Thyroid gland (tissue), 4 donors: ENCODE data around the gene JCHAIN. TPM values are rescaled to one million over a fixed set of nuclear protein-coding genes. Genes with fewer than 3 reads are reported as not detected.
A peak's percentile ranks its signal among the peaks of the same experiment; 100 is the strongest.
"Not testable (repeated sequence)": the region's sequence is repeated elsewhere in the genome, so short reads cannot be mapped to it uniquely, and the experiment has no call there.

ENCODE experiments used
- DNase-seq, 2 donors: peaks; one replicate each; pipeline ENCODE4 v3.0.0-alpha.2; 2019
- H3K27ac ChIP-seq, 3 donors: fragments of 200-600 bp; sonication (generic); 1 replicate in 2 of 3; 2 replicates in 1 of 3; pipeline ENCODE4 v1.5.1; 2016 to 2019; ENCODE audit warnings: mild to moderate bottlenecking in 1 of 3, moderate library complexity in 1 of 3
- H3K27me3 ChIP-seq: fragments of 200-600 bp; sonication (generic); one replicate; pipeline ENCODE4 v1.5.1; 2019
- H3K36me3 ChIP-seq, 2 donors: fragments of 200-600 bp; sonication (generic); one replicate each; pipeline ENCODE4 v1.5.1; 2016 to 2019
- H3K4me1 ChIP-seq, 2 donors: fragments of 200-600 bp; sonication (generic); one replicate each; pipeline ENCODE4 v1.5.1; 2017 to 2019
- H3K4me3 ChIP-seq, 3 donors: fragments of 200-600 bp; sonication (generic); replicated peaks in 1 of 3; 1 replicate in 2 of 3; 2 replicates in 1 of 3; pipeline ENCODE4 v1.5.1; 2016; ENCODE audit warnings: mild to moderate bottlenecking in 1 of 3
- H3K9me3 ChIP-seq: fragments of 200-600 bp; sonication (generic); one replicate; pipeline ENCODE4 v1.5.1; 2017
- POLR2A ChIP-seq, 2 donors: fragments of 450-650 bp; IDR thresholded peaks; one replicate each; pipeline ENCODE4 v1.6.1; 2017; ENCODE audit warnings: antibody characterized with exemption in 2 of 2, mild to moderate bottlenecking in 2 of 2, moderate library complexity in 1 of 2
- WGBS, 2 donors: methylation state at CpG; one replicate each; pipeline ENCODE4 v1.1.5; 2017; 5-methylcytosine and 5-hydroxymethylcytosine counted together
- intact Hi-C: fragments of 100-400 bp; cut with DNase I; formaldehyde crosslinking; loops from one replicate; pipeline ENCODE4 v1.15.1; 2023
- total RNA-seq, 4 donors: library from RNA; depleted of rRNA; stranded (reverse); fragments of >200 nt; gene quantifications; one replicate each; pipeline ENCODE4 v1.2.3, GENCODE V29; 2016
- TF ChIP-seq, protein P1 (sequence below), 6 experiments: fragments of 200-600 bp in 3 of 6; fragments of 450-650 bp in 3 of 6; sonication (generic) in 3 of 6; IDR thresholded peaks; one replicate each; pipeline ENCODE4 v1.5.1; 2016 to 2019; ENCODE audit warnings: antibody characterized with exemption in 6 of 6, mild to moderate bottlenecking in 2 of 6, inconsistent platforms in 1 of 6, moderate library complexity in 1 of 6

The JCHAIN gene
- total RNA-seq, 4 donors from 2014 or later = 0.67 to 154 (median 3.7) TPM; not detected in 1

DNA sequence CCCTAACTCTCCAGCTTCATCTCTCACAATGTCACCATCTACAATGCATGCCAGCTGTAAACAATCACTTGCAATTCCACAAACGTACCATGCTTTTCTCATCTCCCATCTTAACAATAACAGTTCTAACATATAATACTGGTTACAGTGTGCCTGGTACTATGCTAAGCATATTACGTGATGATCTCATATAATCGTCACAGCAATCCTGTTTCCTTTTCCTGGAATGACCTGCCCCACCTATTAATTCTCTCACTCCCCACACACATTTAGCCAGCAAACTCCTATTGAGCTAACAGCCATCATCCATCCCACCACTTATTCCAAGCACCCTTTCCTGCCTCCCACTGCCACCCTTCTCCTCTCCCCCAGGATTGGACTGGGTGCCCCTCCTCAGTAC lies 7.9 kb downstream of the JCHAIN start:
- Histone ChIP-seq H3K4me1 (no peaks in the 10 kb centered on the region), H3K36me3 (no peaks in the 10 kb centered on the region), H3K9me3 (no peaks in the 10 kb centered on the region), H3K27me3 (no peaks in the 10 kb centered on the region), H3K27ac (no peak overlapping the region), H3K4me3 (no peak overlapping the region)
- intact Hi-C loops = no loop called here
- 72 to 74% methylated on average over 3 of the region's 3 CpGs for WGBS, 2 donors
- no peak for DNase-seq
- no peak for TF ChIP-seq POLR2A (IDR thresholded peaks at IDR 0.05)
- TF ChIP-seq, protein P1, sequence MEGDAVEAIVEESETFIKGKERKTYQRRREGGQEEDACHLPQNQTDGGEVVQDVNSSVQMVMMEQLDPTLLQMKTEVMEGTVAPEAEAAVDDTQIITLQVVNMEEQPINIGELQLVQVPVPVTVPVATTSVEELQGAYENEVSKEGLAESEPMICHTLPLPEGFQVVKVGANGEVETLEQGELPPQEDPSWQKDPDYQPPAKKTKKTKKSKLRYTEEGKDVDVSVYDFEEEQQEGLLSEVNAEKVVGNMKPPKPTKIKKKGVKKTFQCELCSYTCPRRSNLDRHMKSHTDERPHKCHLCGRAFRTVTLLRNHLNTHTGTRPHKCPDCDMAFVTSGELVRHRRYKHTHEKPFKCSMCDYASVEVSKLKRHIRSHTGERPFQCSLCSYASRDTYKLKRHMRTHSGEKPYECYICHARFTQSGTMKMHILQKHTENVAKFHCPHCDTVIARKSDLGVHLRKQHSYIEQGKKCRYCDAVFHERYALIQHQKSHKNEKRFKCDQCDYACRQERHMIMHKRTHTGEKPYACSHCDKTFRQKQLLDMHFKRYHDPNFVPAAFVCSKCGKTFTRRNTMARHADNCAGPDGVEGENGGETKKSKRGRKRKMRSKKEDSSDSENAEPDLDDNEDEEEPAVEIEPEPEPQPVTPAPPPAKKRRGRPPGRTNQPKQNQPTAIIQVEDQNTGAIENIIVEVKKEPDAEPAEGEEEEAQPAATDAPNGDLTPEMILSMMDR (IDR thresholded peaks at IDR 0.05) = no peak

DNA sequence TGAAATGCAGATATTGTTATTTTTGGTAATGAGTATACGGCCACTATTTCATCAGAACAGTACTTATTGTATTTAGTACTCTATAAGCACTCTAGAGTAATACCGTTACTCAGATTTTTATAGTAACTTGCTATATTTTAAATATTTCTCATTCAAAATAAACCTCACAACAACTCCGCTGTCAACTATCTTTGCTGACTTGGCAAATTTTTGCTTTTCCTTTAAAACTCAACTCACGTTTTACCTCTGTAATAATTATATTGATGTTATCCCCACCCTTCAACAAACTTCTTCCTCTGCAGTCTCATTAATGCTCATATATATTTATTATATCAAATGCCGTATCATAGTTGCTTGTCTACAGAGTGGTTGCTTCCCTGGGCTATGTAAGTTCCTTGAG lies 9.0 kb downstream of the JCHAIN start:
- no peaks in the 10 kb centered on the region for H3K9me3 ChIP-seq
- TF ChIP-seq, protein P1 (IDR thresholded peaks at IDR 0.05) = no peak
- no peak for TF ChIP-seq POLR2A (IDR thresholded peaks at IDR 0.05)
- intact Hi-C loops = no loop called here
- DNase-seq = no peak
- H3K27me3 ChIP-seq = no peaks in the 10 kb centered on the region
- 84% methylated on average over 5 of the region's 5 CpGs for WGBS, 2 donors
- no peaks in the 10 kb centered on the region for H3K36me3 ChIP-seq
- H3K4me1 ChIP-seq = no peaks in the 10 kb centered on the region
- H3K27ac ChIP-seq = no peak overlapping the region
- H3K4me3 ChIP-seq = no peak overlapping the region

DNA sequence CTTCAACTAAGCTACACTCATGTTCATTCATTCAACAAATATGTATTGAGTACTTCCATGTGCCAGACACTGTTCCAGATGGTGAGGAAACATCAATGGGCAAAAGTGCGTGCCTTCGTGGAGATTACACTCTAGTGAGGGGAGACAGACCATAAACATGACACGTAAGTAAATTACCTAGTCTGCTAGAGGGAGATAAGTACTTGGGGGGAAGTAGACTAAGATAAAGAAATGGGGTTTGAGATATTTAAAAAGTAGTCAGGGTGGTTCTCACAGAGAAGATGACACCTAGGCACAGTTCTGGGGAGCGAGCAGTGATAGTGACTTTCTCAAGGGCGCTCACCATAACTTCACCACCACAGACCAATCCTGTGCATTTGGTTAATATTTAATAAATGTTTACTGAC lies 11.7 kb downstream of the JCHAIN start:
- no peak for DNase-seq
- H3K27ac ChIP-seq = no peak overlapping the region
- intact Hi-C loops = loop anchor here (5.0 kb wide), 1 partner anchor 353 kb away; no protein-coding TSS in a partner anchor
- no peaks in the 10 kb centered on the region for H3K27me3 ChIP-seq
- TF ChIP-seq, protein P1 (IDR thresholded peaks at IDR 0.05) = no peak
- no peak for TF ChIP-seq POLR2A (IDR thresholded peaks at IDR 0.05)
- H3K4me3 ChIP-seq = no peak overlapping the region
- H3K4me1 ChIP-seq = no peaks in the 10 kb centered on the region
- WGBS, 2 donors = 78 to 83% methylated on average over 5 of the region's 5 CpGs
- no peaks in the 10 kb centered on the region for H3K36me3 ChIP-seq
- H3K9me3 ChIP-seq = no peaks in the 10 kb centered on the region

DNA sequence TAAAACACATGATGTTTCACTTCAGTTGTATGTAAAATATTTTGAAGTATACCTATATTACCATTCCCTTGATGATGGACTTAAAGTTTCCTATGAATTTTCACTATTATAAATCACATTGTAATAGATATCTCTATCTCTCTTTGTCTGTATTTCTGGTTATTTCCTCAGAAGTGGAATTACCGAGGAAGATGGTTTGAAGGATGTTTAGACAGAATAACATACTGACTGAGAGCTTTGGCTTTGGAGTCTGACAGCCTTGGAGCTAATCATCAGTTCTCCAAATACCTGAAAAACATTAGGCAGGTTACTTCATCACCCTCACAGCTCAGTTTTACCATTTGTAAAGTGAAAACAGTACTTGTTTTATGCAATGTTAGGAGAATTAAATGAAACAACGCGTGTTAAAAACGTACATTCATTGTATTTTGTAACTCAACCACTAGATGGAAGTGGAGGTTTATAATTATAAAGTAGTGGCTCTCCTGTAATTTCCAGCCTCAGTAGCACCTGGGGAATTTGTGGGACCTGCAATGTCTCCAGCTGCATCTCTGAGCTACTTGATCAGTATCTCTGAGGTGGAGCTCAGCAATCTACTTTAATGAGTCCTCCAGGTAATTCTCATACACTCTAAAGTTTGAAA lies 14.3 kb downstream of the JCHAIN start:
- H3K27ac ChIP-seq = no peak overlapping the region
- no peaks in the 10 kb centered on the region for H3K36me3 ChIP-seq
- no peak for DNase-seq
- H3K9me3 ChIP-seq = no peaks in the 10 kb centered on the region
- intact Hi-C loops = loop anchor here (5.0 kb wide), 1 partner anchor 355 kb away; no protein-coding TSS in a partner anchor
- 6 to 7% methylated on average over 4 of the region's 4 CpGs for WGBS, 2 donors
- TF ChIP-seq POLR2A (IDR thresholded peaks at IDR 0.05) = no peak
- TF ChIP-seq, protein P1 (IDR thresholded peaks at IDR 0.05) = peak in 5 of 6 experiments; percentile 32 to 78 (median 58)
- no peaks in the 10 kb centered on the region for H3K4me1 ChIP-seq
- H3K27me3 ChIP-seq = no peaks in the 10 kb centered on the region
- no peak overlapping the region for H3K4me3 ChIP-seq

DNA sequence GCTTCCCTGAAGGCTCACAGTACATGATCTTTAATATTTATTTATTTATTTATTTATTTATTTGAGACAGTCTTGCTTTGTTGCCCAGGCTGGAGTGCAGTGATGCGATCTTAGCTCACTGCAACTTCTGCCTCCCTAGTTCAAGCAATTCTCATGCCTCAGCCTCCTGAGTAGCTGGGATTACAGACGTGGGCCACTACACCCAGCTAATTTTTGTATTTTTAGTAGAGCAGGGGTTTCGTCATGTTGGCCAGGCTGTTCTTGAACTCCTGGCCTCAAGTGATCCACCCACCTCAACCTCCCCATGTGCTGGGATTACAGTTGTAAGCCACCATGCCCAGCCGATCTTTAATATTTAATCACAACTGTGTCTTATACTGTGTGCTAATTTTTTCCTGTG lies 15.6 kb downstream of the JCHAIN start:
- 81 to 86% methylated on average over 4 of the region's 4 CpGs for WGBS, 2 donors
- H3K4me3 ChIP-seq = not testable (repeated sequence)

More for the DNA sequence above, 15.6 kb downstream of the JCHAIN start:
- H3K27me3 ChIP-seq, H3K27ac ChIP-seq, DNase-seq, H3K9me3 ChIP-seq, H3K4me1 ChIP-seq, H3K36me3 ChIP-seq: not testable (repeated sequence)
- intact Hi-C loops = loop anchor here (5.0 kb wide), 1 partner anchor 357 kb away; no protein-coding TSS in a partner anchor
